ENCODE results near the gene PDIA6. TPM values are rescaled to one million over a fixed set of nuclear protein-coding genes. Genes with fewer than 3 reads are reported as not detected.

PDIA6 gene
- total RNA-seq, 3 donors from 2014 or later: 121 to 168 (median 126) TPM

GRCh38 chr2:10773821-10774341 lies 38.7 kb downstream of the PDIA6 start:
- intact Hi-C loops (cut with DNase I, micrococcal nuclease): no loop called here
- TF ChIP-seq CTCF (IDR thresholded peaks at IDR 0.05): no peak
- no peaks in the 10 kb centered on the region for H3K9me3 ChIP-seq
- H3K4me3 ChIP-seq: no peak overlapping the region
- H3K4me1 ChIP-seq (ENCODE audit: low read depth): no peaks in the 10 kb centered on the region
- DNase-seq: peak in 1 of 3 donors; percentile 14
- no peaks in the 10 kb centered on the region for H3K36me3 ChIP-seq (ENCODE audit: low read depth)
- ATAC-seq: no peak

- Histone ChIP-seq H3K9me3 (no peaks in the 10 kb centered on the region), H3K36me3 (ENCODE audit: low read depth) (no peaks in the 10 kb centered on the region), H3K4me1 (ENCODE audit: low read depth) (no peaks in the 10 kb centered on the region), H3K4me3 (no peak overlapping the region)
- ATAC-seq (no peak), DNase-seq (peak in 1 of 3 donors; percentile 15)
- TF ChIP-seq CTCF (IDR thresholded peaks at IDR 0.05): no peak
- intact Hi-C loops (cut with DNase I, micrococcal nuclease): no loop called here
These were observed 39.7 kb downstream of the PDIA6 start for GRCh38 chr2:10772868-10773215.

GRCh38 chr2:10772201-10772867 lies 40.3 kb downstream of the PDIA6 start:
- no peak for TF ChIP-seq CTCF (IDR thresholded peaks at IDR 0.05)
- Histone ChIP-seq H3K4me3 (no peak overlapping the region), H3K9me3 (no peaks in the 10 kb centered on the region), H3K36me3 (ENCODE audit: low read depth) (no peaks in the 10 kb centered on the region), H3K4me1 (ENCODE audit: low read depth) (no peaks in the 10 kb centered on the region)
- ATAC-seq (no peak), DNase-seq (peak in 1 of 3 donors; percentile 17)
- intact Hi-C loops (cut with DNase I, micrococcal nuclease): no loop called here

GRCh38 chr2:10771786-10772185 lies 40.8 kb downstream of the PDIA6 start:
- H3K4me1 ChIP-seq (ENCODE audit: low read depth): no peaks in the 10 kb centered on the region
- no peak for ATAC-seq
- intact Hi-C loops (cut with DNase I, micrococcal nuclease): no loop called here

GRCh38 chr2:10770956-10771750 lies 41.4 kb downstream of the PDIA6 start:
- no peaks in the 10 kb centered on the region for H3K4me1 ChIP-seq (ENCODE audit: low read depth)
- no peak for TF ChIP-seq CTCF (IDR thresholded peaks at IDR 0.05)
- intact Hi-C loops (cut with DNase I, micrococcal nuclease): no loop called here
- H3K36me3 ChIP-seq (ENCODE audit: low read depth): no peaks in the 10 kb centered on the region
- ATAC-seq: no peak
- H3K9me3 ChIP-seq: no peaks in the 10 kb centered on the region
- peak in 1 of 3 donors; percentile 16 for DNase-seq
- H3K4me3 ChIP-seq: no peak overlapping the region

More at GRCh38 chr2:10771786-10772185, 40.8 kb downstream of the PDIA6 start:
- TF ChIP-seq CTCF (IDR thresholded peaks at IDR 0.05): no peak
- Histone ChIP-seq H3K4me3 (no peak overlapping the region), H3K36me3 (ENCODE audit: low read depth) (no peaks in the 10 kb centered on the region), H3K9me3 (no peaks in the 10 kb centered on the region)
- no peak for DNase-seq

All from mucosa of descending colon (tissue), 3 donors.